NCI-H2171 treated with DMSO at 0.1 percent for 48 hours (cell line): Measurements from ENCODE around the gene GLB1L2.

Source experiments
- DNase-seq: peaks from one replicate; lab custom pipeline; 2025; lab: John Stamatoyannopoulos, UW

Gene GLB1L2

GRCh38 chr11:134406264-134407185, 74.7 kb downstream of the GLB1L2 start:
- no peak for DNase-seq

- no peak for DNase-seq
Measured at GRCh38 chr11:134407321-134407828, 75.6 kb downstream of the GLB1L2 start.

- DNase-seq: no peak
Measured at GRCh38 chr11:134407923-134408322, 76.1 kb downstream of the GLB1L2 start.

GRCh38 chr11:134409552-134410429, 78.0 kb downstream of the GLB1L2 start:
- DNase-seq: no peak

- DNase-seq: no peak
Measured at GRCh38 chr11:134410766-134411165, 79.0 kb downstream of the GLB1L2 start.

GRCh38 chr11:134412203-134413042, 80.6 kb downstream of the GLB1L2 start, which contains the start of gene B3GAT1:
TSS of gene B3GAT1 (minus strand) at chr11:134412242. CDS start at chr11:134387659, 24,583 bp downstream.
- no peak for DNase-seq

GRCh38 chr11:134413043-134413825, 81.4 kb downstream of the GLB1L2 start:
- DNase-seq: no peak

- no peak for DNase-seq
Measured at GRCh38 chr11:134413826-134414731, 82.3 kb downstream of the GLB1L2 start.

- peak; percentile 52 for DNase-seq
Measured at GRCh38 chr11:134414766-134415765, 83.3 kb downstream of the GLB1L2 start.

- no peak for DNase-seq
Measured at GRCh38 chr11:134416726-134417125, 84.9 kb downstream of the GLB1L2 start.

- DNase-seq: no peak
Measured at GRCh38 chr11:134417871-134418840, 86.4 kb downstream of the GLB1L2 start.

- DNase-seq: no peak
Measured at GRCh38 chr11:134423106-134423505, 91.3 kb downstream of the GLB1L2 start.

- DNase-seq: no peak
Measured at GRCh38 chr11:134425413-134425812, 93.6 kb downstream of the GLB1L2 start.
